Myometrial cell (primary cell): ENCODE measurements around the gene CENPI. TPM values are rescaled to one million over a fixed set of nuclear protein-coding genes. Genes with fewer than 3 reads are reported as not detected.

ENCODE experiments used
- total RNA-seq: library from RNA; depleted of rRNA; stranded (reverse); fragments of >200 nt; gene quantifications from 2 replicates; pipeline ENCODE4 v1.2.3, GENCODE V29; 2015

Gene CENPI
- 18.4 and 28.8 TPM in 2 replicates for total RNA-seq

GRCh38 chrX:101097546-101098453, at the start of gene CENPI:
Gene CENPI, plus strand, starts transcription at chrX:101098204. Its CDS starts 2,867 bp downstream, at chrX:101101071.

GRCh38 chrX:101051549-101052302, 46.3 kb upstream of the CENPI start, which contains the start of gene TRMT2B:
Gene TRMT2B, minus strand, starts transcription at chrX:101052111. Its CDS starts 9,822 bp downstream, at chrX:101042289.

GRCh38 chrX:101078716-101079598, 19.0 kb upstream of the CENPI start, which contains the start of gene TMEM35A:
Gene TMEM35A, plus strand, starts transcription at chrX:101078879. Its CDS starts 124 bp downstream, at chrX:101079003.

Other genes starting within 250 kb of the CENPI start
- gene NOX1, start 223.8 kb upstream of the CENPI start, total RNA-seq: not detected in 2 replicates
- not detected in 2 replicates for gene XKRX, start 169.3 kb upstream of the CENPI start, total RNA-seq
- not detected in 2 replicates for gene ARL13A, start 128.5 kb upstream of the CENPI start, total RNA-seq
- gene TRMT2B, start 46.1 kb upstream of the CENPI start, total RNA-seq: 12.1 and 13.0 TPM in 2 replicates
- gene TMEM35A, start 19.3 kb upstream of the CENPI start, total RNA-seq: 1.2 and 2.7 TPM in 2 replicates
- gene DRP2, start 121.6 kb downstream of the CENPI start, total RNA-seq: 2.3 TPM in 2 replicates
- 0.29 and 0.53 TPM in 2 replicates for gene TAF7L, start 193.1 kb downstream of the CENPI start, total RNA-seq